Measurements from ENCODE around the gene HOXD1.

Gene HOXD1

GRCh38 chr2:176152350-176153181 lies 35.9 kb upstream of the HOXD1 start:
- Histone ChIP-seq H3K4me3 (replicated peaks; ENCODE audit: low read depth, low read length) (no peak overlapping the region), H3K36me3 (ENCODE audit: control insufficient read depth, insufficient read depth, low read length) (no peaks in the 10 kb centered on the region), H3K27me3 (replicated peaks; ENCODE audit: control insufficient read depth, insufficient read depth, low read length) (peaks cover 2% of the 10 kb centered on the region; the same call in 1 of the 2 replicates)
- no peak for TF ChIP-seq CTCF (IDR thresholded peaks at IDR 0.05; ENCODE audit: insufficient read depth, low read length, poor library complexity, severe bottlenecking)
- DNase-seq (ENCODE audit: extremely low read depth, insufficient read length) = no peak

- no peak for DNase-seq (ENCODE audit: extremely low read depth, insufficient read length)
- Histone ChIP-seq H3K4me3 (replicated peaks; ENCODE audit: low read depth, low read length) (no peak overlapping the region), H3K36me3 (ENCODE audit: control insufficient read depth, insufficient read depth, low read length) (no peaks in the 10 kb centered on the region), H3K27me3 (replicated peaks; ENCODE audit: control insufficient read depth, insufficient read depth, low read length) (peaks cover 2% of the 10 kb centered on the region; the same call in 1 of the 2 replicates)
- no peak for TF ChIP-seq CTCF (IDR thresholded peaks at IDR 0.05; ENCODE audit: insufficient read depth, low read length, poor library complexity, severe bottlenecking)
Observed at GRCh38 chr2:176154576-176155252, 33.8 kb upstream of the HOXD1 start.

- TF ChIP-seq CTCF (IDR thresholded peaks at IDR 0.05; ENCODE audit: insufficient read depth, low read length, poor library complexity, severe bottlenecking) = no peak
- no peaks in the 10 kb centered on the region for H3K36me3 ChIP-seq (ENCODE audit: control insufficient read depth, insufficient read depth, low read length)
- H3K4me3 ChIP-seq (replicated peaks; ENCODE audit: low read depth, low read length) = no peak overlapping the region
- DNase-seq (ENCODE audit: extremely low read depth, insufficient read length) = no peak
- peaks cover 1% of the 10 kb centered on the region; the same call in 1 of the 2 replicates for H3K27me3 ChIP-seq (replicated peaks; ENCODE audit: control insufficient read depth, insufficient read depth, low read length)
Observed at GRCh38 chr2:176155356-176156044, 33.0 kb upstream of the HOXD1 start.

GRCh38 chr2:176156301-176156806 lies 32.1 kb upstream of the HOXD1 start:
- H3K27me3 ChIP-seq (replicated peaks; ENCODE audit: control insufficient read depth, insufficient read depth, low read length) = no peaks in the 10 kb centered on the region; the same call in 1 of the 2 replicates
- H3K4me3 ChIP-seq (replicated peaks; ENCODE audit: low read depth, low read length) = no peak overlapping the region
- DNase-seq (ENCODE audit: extremely low read depth, insufficient read length) = no peak
- no peaks in the 10 kb centered on the region for H3K36me3 ChIP-seq (ENCODE audit: control insufficient read depth, insufficient read depth, low read length)
- no peak for TF ChIP-seq CTCF (IDR thresholded peaks at IDR 0.05; ENCODE audit: insufficient read depth, low read length, poor library complexity, severe bottlenecking)

GRCh38 chr2:176156807-176157498 lies 31.5 kb upstream of the HOXD1 start, which contains the start of gene HOXD3:
HOXD3 (plus strand) TSS chr2:176157307; CDS start chr2:176169115, 11,808 bp downstream.
- TF ChIP-seq CTCF (IDR thresholded peaks at IDR 0.05; ENCODE audit: insufficient read depth, low read length, poor library complexity, severe bottlenecking) = no peak
- no peaks in the 10 kb centered on the region for H3K36me3 ChIP-seq (ENCODE audit: control insufficient read depth, insufficient read depth, low read length)
- H3K4me3 ChIP-seq (replicated peaks; ENCODE audit: low read depth, low read length) = no peak within 1 kb of the TSS
- no peaks in the 10 kb centered on the region; the same call in 1 of the 2 replicates for H3K27me3 ChIP-seq (replicated peaks; ENCODE audit: control insufficient read depth, insufficient read depth, low read length)
- DNase-seq (ENCODE audit: extremely low read depth, insufficient read length) = no peak

All from GM06990 (cell line).